IMR-90 (cell line): Measurements from ENCODE around the gene THSD1. TPM values are rescaled to one million over a fixed set of nuclear protein-coding genes. Genes with fewer than 3 reads are reported as not detected.

Experiments used
- ATAC-seq: fragments of 200-7000 bp; cut with Tn5 transposase; 2 replicates; pipeline ENCODE4 v1.9.1; 2020; ENCODE audit warnings: low read depth, mild to moderate bottlenecking, moderate library complexity
- BruUV-seq: library from RNA; stranded (reverse); fragments of 400-500 nt; replicated peaks from 2 replicates; lab custom pipeline; 2021; lab: Mats Ljungman, UMichigan
- CTCF ChIA-PET: fragments of 300-600 bp; formaldehyde crosslinking; extraction: SDS; loops from one replicate; lab custom pipeline; 2021; ENCODE audit warnings: antibody characterized with exemption; lab: Yijun Ruan, JAX
- POLR2A ChIA-PET: fragments of 300-600 bp; sonication (Branson Sonifier 250); formaldehyde crosslinking; loops from one replicate; lab custom pipeline; 2022; ENCODE audit warnings: antibody characterized with exemption; ENCODE audit not compliant: unreplicated experiment; lab: Charles Lee
- DNase-seq: peaks from one replicate; pipeline ENCODE4 v3.0.0; 2013
- H2AFZ ChIP-seq: replicated peaks from 2 replicates; pipeline ENCODE3; 2013; ENCODE audit warnings: low read length, mild to moderate bottlenecking; ENCODE audit not compliant: poor library complexity
- H2AK5ac ChIP-seq: 2 replicates; pipeline ENCODE4 v1.6.1; 2013; ENCODE audit warnings: low read depth, low read length, inconsistent platforms
- H2AK9ac ChIP-seq: replicated peaks from 2 replicates; pipeline ENCODE3; 2013; ENCODE audit warnings: mild to moderate bottlenecking, low read depth, low read length, moderate library complexity; ENCODE audit not compliant: poor library complexity
- H2BK120ac ChIP-seq: 2 replicates; pipeline ENCODE4 v1.6.1; 2013; ENCODE audit warnings: low read depth, low read length, inconsistent platforms
- H2BK15ac ChIP-seq: 3 replicates; pipeline ENCODE4 v1.6.1; 2013; ENCODE audit warnings: low read depth, low read length, inconsistent platforms
- H2BK20ac ChIP-seq: 2 replicates; pipeline ENCODE4 v1.6.1; 2013; ENCODE audit warnings: low read depth, mild to moderate bottlenecking, inconsistent platforms, low read length, moderate library complexity
- H2BK5ac ChIP-seq: 2 replicates; pipeline ENCODE4 v1.6.1; 2013; ENCODE audit warnings: mild to moderate bottlenecking, low read depth, low read length, inconsistent platforms; ENCODE audit not compliant: poor library complexity, severe bottlenecking
- H3K14ac ChIP-seq: replicated peaks from 2 replicates; pipeline ENCODE4 v1.6.1; 2013; ENCODE audit warnings: low read depth, low read length, inconsistent platforms
- H3K18ac ChIP-seq: 2 replicates; pipeline ENCODE4 v1.6.1; 2013; ENCODE audit warnings: low read depth, low read length, control low read depth
- H3K23ac ChIP-seq: 2 replicates; pipeline ENCODE4 v1.6.1; 2013; ENCODE audit warnings: low read depth, low read length, inconsistent platforms
- H3K27ac ChIP-seq: 2 replicates; pipeline ENCODE4 v1.5.1; 2013; ENCODE audit warnings: mild to moderate bottlenecking, control low read depth, low read length; ENCODE audit not compliant: insufficient read depth
- H3K27me3 ChIP-seq: 2 replicates; pipeline ENCODE4 v1.6.1; 2013; ENCODE audit warnings: low read length; ENCODE audit not compliant: control insufficient read depth, insufficient read depth
- H3K36me3 ChIP-seq: 2 replicates; pipeline ENCODE4 v1.6.1; 2013; ENCODE audit warnings: low read length, mixed read lengths; ENCODE audit not compliant: control insufficient read depth, insufficient read depth
- H3K4ac ChIP-seq: 2 replicates; pipeline ENCODE4 v1.6.1; 2013; ENCODE audit warnings: low read depth, low read length, inconsistent platforms
- H3K4me1 ChIP-seq: 2 replicates; pipeline ENCODE4 v1.6.1; 2013; ENCODE audit warnings: low read length, mixed read lengths; ENCODE audit not compliant: control insufficient read depth, insufficient read depth
- H3K4me2 ChIP-seq: 2 replicates; pipeline ENCODE4 v1.6.1; 2013; ENCODE audit warnings: low read depth, mild to moderate bottlenecking, control low read depth, low read length, moderate library complexity
- H3K4me3 ChIP-seq: 2 replicates; pipeline ENCODE4 v1.5.1; 2013; ENCODE audit warnings: low read depth, mild to moderate bottlenecking, control low read depth, low read length, moderate library complexity; ENCODE audit not compliant: insufficient read depth
- H3K56ac ChIP-seq: 2 replicates; pipeline ENCODE4 v1.6.1; 2013; ENCODE audit warnings: low read length, inconsistent platforms; ENCODE audit not compliant: insufficient read depth; ENCODE audit errors: extremely low read depth
- H3K79me1 ChIP-seq, 2 experiments: 2 replicates each; pipeline ENCODE4 v1.6.1; 2013; ENCODE audit warnings: low read length in 2 of 2, inconsistent platforms in 1 of 2, low read depth in 1 of 2
- H3K9ac ChIP-seq: 2 replicates; pipeline ENCODE4 v1.6.1; 2013; ENCODE audit warnings: low read depth, low read length, control low read depth
- H3K9me1 ChIP-seq: 2 replicates; pipeline ENCODE4 v1.6.1; 2013; ENCODE audit warnings: low read length, inconsistent platforms; ENCODE audit not compliant: insufficient read depth
- H3K9me3 ChIP-seq: 2 replicates; pipeline ENCODE4 v1.6.1; 2013; ENCODE audit warnings: low read length; ENCODE audit not compliant: control insufficient read depth, insufficient read depth
- H4K20me1 ChIP-seq: 2 replicates; pipeline ENCODE4 v1.6.1; 2013; ENCODE audit warnings: low read length, inconsistent platforms; ENCODE audit not compliant: insufficient read depth
- H4K5ac ChIP-seq: 2 replicates; pipeline ENCODE4 v1.6.1; 2013; ENCODE audit warnings: mild to moderate bottlenecking, low read depth, low read length, control low read depth
- H4K8ac ChIP-seq, 2 experiments: 2 replicates each; pipeline ENCODE4 v1.6.1; 2013; ENCODE audit warnings: low read depth in 2 of 2, low read length in 2 of 2, control low read depth in 1 of 2, inconsistent platforms in 1 of 2
- H4K91ac ChIP-seq: 2 replicates; pipeline ENCODE4 v1.6.1; 2013; ENCODE audit warnings: low read depth, low read length, inconsistent platforms; ENCODE audit not compliant: insufficient read depth
- BHLHE40 ChIP-seq: fragments of 150-350 bp; IDR thresholded peaks from 2 replicates; pipeline ENCODE4 v1.6.1; 2016; ENCODE audit warnings: mild to moderate bottlenecking, low read depth, low read length
- CEBPB ChIP-seq: IDR thresholded peaks from 2 replicates; pipeline ENCODE4 v1.6.1; 2012; ENCODE audit warnings: low read depth, low read length, improper control_type of control experiment
- CHD1 ChIP-seq: IDR thresholded peaks from 2 replicates; pipeline ENCODE4 v1.6.1; 2012; ENCODE audit warnings: low read depth, low read length, improper control_type of control experiment
- ELK1 ChIP-seq: fragments of 150-350 bp; IDR thresholded peaks from 2 replicates; pipeline ENCODE4 v1.6.1; 2016; ENCODE audit warnings: low read depth, mild to moderate bottlenecking, low read length, moderate library complexity, borderline replicate concordance
- MAFK ChIP-seq: IDR thresholded peaks from 2 replicates; pipeline ENCODE4 v1.6.1; 2012; ENCODE audit warnings: low read depth, low read length, improper control_type of control experiment
- MAZ ChIP-seq: IDR thresholded peaks from 2 replicates; pipeline ENCODE4 v1.6.1; 2012; ENCODE audit warnings: low read depth, mild to moderate bottlenecking, low read length, improper control_type of control experiment, moderate library complexity, borderline replicate concordance
- MXI1 ChIP-seq: IDR thresholded peaks from 2 replicates; pipeline ENCODE4 v1.6.1; 2012; ENCODE audit warnings: low read depth, mild to moderate bottlenecking, low read length, moderate library complexity, borderline replicate concordance
- POLR2A ChIP-seq: IDR thresholded peaks from 2 replicates; pipeline ENCODE4 v1.6.1; 2012; ENCODE audit warnings: mild to moderate bottlenecking, low read depth, low read length
- RAD21 ChIP-seq: IDR thresholded peaks from 2 replicates; pipeline ENCODE4 v1.6.1; 2012; ENCODE audit warnings: low read length, improper control_type of control experiment
- RCOR1 ChIP-seq: IDR thresholded peaks from 2 replicates; pipeline ENCODE4 v1.6.1; 2012; ENCODE audit warnings: mild to moderate bottlenecking, low read length, improper control_type of control experiment; ENCODE audit not compliant: insufficient replicate concordance
- RFX5 ChIP-seq: IDR thresholded peaks from 2 replicates; pipeline ENCODE4 v1.8.0; 2012; ENCODE audit warnings: low read depth, mild to moderate bottlenecking, low read length, moderate library complexity
- SMC3 ChIP-seq: fragments of 150-350 bp; IDR thresholded peaks from 2 replicates; pipeline ENCODE4 v1.6.1; 2016; ENCODE audit warnings: low read depth, mild to moderate bottlenecking, antibody characterized with exemption, low read length, moderate library complexity
- WGBS, 2 experiments: methylation state at CpG; one replicate each; pipeline versions ENCODE4 v1.1.5 to v1.1.7; 2013; ENCODE audit warnings: missing lambda C conversion rate in 2 of 2; ENCODE audit not compliant: insufficient read length in 1 of 2; ENCODE audit errors: extremely low coverage in 2 of 2; 5-methylcytosine and 5-hydroxymethylcytosine counted together
- dilution Hi-C: fragments of 300-500 bp; cut with HindIII; formaldehyde crosslinking; loops from one replicate; pipeline ENCODE4 v1.14.3; 2018; ENCODE audit warnings: low sequenced_read_pairs; ENCODE audit not compliant: unreplicated experiment
- in situ Hi-C: fragments of 300-500 bp; cut with MboI; formaldehyde crosslinking; loops from 3 replicates; pipeline ENCODE4 v1.14.3; 2019; ENCODE audit warnings: low sequenced_read_pairs, inconsistent platforms, mixed read lengths
- intact Hi-C: fragments of 100-400 bp; cut with micrococcal nuclease; formaldehyde crosslinking; loops from 2 replicates; pipeline ENCODE4 v1.10.0; 2022
- polyA plus RNA-seq, 3 experiments: library from polyadenylated mRNA; depleted of rRNA; stranded (reverse); fragments of >200 nt; gene quantifications; 2 replicates each; pipeline ENCODE4 v1.2.3, GENCODE V29; 2012; ENCODE audit warnings: low replicate concordance in 1 of 3
- total RNA-seq: library from RNA; depleted of rRNA; stranded (reverse); fragments of >200 nt; gene quantifications from 2 replicates; pipeline ENCODE4 v1.2.3, GENCODE V29; 2012
- TF ChIP-seq, protein P1 (sequence below): conservative IDR thresholded peaks from 2 replicates; pipeline ENCODE4 v1.5.1; 2012; ENCODE audit warnings: mild to moderate bottlenecking, low read depth, low read length, improper control_type of control experiment
- TF ChIP-seq, protein P2 (sequence below): fragments of 150-350 bp; IDR thresholded peaks from 2 replicates; pipeline ENCODE4 v1.6.1; 2017; ENCODE audit warnings: mild to moderate bottlenecking, antibody characterized with exemption, low read length, low read depth

The THSD1 gene
- total and polyA plus RNA-seq, 2 of the 4 experiments (the other 2 are of a cell fraction), result 12.1 to 19.0 TPM

DNA sequence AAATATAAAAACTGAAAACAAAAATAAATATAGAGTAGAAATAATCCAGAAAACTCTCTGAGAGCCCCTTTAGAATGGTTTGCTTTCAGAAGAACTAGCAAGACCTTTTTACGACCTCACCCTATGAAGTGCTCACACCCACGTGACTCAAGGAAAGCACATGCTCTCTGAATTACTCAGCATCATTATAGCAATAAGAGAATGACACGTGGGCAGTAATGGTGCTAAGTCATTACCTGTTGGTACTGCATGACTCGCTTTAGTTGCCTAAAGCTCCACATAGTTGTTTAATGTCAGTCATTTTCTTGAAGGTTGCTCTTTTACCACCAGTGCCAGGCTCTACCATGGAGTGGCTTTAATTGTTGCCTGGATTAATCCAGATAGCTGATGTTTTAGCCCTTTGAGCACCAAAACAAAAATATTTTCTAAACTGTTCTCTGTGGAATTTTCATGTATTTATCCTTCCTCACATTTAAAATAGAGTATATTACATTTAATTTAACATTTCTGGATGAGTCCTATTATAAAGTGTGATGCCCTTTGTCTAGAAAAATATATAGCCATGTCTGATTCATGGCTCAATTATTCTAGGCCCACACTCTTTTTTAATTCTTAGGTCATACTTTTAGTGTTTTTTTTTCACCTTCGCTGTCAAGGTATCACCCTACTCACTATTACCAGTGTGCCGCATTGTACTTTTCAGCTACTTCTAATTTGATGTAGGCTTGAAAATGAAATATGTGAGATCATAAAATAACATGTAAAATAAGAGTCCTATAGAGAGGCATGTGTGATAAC lies 56.8 kb downstream of the THSD1 start:
- Histone ChIP-seq H3K79me1 (no peaks in the 10 kb centered on the region), H3K36me3 (no peaks in the 10 kb centered on the region), H4K5ac (no peak overlapping the region; the same call in 1 of the 2 replicates), H2BK20ac (peak overlapping the region; percentile 45; the same call in 1 of the 2 replicates), H2BK15ac (no peak overlapping the region), H3K27ac (no peak overlapping the region), H3K9ac (no peak overlapping the region), H4K91ac (0 out of 2 replicates have a peak overlapping the region, but pooled peaks have one; percentile 64), H2AFZ (no peak overlapping the region), H3K9me1 (peaks cover 3% of the 10 kb centered on the region; the same call in 1 of the 2 replicates), H3K4ac (peak overlapping the region; percentile 66; the same call in 1 of the 2 replicates), H3K9me3 (no peaks in the 10 kb centered on the region), H2AK5ac (no peak overlapping the region), H3K4me2 (no peak overlapping the region), H4K20me1 (no peaks in the 10 kb centered on the region), H3K23ac (no peak overlapping the region), H3K14ac (0 out of 2 replicates have a peak overlapping the region, but pooled peaks have one; percentile 49), H3K27me3 (no peaks in the 10 kb centered on the region), H2BK5ac (peak overlapping the region; percentile 85), H3K4me3 (no peak overlapping the region), H4K8ac (peak overlapping the region in 1 of 2 experiments; percentile 58; a peak in 1 of 4 replicates), H2BK120ac (peak overlapping the region; percentile 85), H3K18ac (peak overlapping the region; percentile 29; the same call in 1 of the 2 replicates), H2AK9ac (no peak overlapping the region), H3K56ac (no peak overlapping the region), H3K4me1 (peaks cover 2% of the 10 kb centered on the region)
- no TSS peak for BruUV-seq
- ATAC-seq (no peak), DNase-seq (peak; percentile 85)
- dilution Hi-C loops (no loop called here), intact Hi-C loops (loop anchor here (5.0 kb wide), 2 partner anchors 68 to 103 kb away; partner anchors contain the start of gene VPS36), in situ Hi-C loops (no loop called here)
- CTCF ChIA-PET, result no interaction called here
- POLR2A ChIA-PET, result no interaction called here
- no CpG with 5 or more reads among the region's 6 CpGs for WGBS, 2 experiments
- TF ChIP-seq CHD1, result no peak
- TF ChIP-seq, protein P1, sequence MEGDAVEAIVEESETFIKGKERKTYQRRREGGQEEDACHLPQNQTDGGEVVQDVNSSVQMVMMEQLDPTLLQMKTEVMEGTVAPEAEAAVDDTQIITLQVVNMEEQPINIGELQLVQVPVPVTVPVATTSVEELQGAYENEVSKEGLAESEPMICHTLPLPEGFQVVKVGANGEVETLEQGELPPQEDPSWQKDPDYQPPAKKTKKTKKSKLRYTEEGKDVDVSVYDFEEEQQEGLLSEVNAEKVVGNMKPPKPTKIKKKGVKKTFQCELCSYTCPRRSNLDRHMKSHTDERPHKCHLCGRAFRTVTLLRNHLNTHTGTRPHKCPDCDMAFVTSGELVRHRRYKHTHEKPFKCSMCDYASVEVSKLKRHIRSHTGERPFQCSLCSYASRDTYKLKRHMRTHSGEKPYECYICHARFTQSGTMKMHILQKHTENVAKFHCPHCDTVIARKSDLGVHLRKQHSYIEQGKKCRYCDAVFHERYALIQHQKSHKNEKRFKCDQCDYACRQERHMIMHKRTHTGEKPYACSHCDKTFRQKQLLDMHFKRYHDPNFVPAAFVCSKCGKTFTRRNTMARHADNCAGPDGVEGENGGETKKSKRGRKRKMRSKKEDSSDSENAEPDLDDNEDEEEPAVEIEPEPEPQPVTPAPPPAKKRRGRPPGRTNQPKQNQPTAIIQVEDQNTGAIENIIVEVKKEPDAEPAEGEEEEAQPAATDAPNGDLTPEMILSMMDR, result no peak
- peak; percentile 21; the same call in 1 of the 2 replicates for TF ChIP-seq CEBPB
- TF ChIP-seq RAD21, result no peak
- 0 out of 2 replicates have a peak, but pooled peaks have one; percentile 14 for TF ChIP-seq MAFK
- TF ChIP-seq RCOR1, result no peak
- TF ChIP-seq BHLHE40, result peak; percentile 71
- TF ChIP-seq, protein P2, sequence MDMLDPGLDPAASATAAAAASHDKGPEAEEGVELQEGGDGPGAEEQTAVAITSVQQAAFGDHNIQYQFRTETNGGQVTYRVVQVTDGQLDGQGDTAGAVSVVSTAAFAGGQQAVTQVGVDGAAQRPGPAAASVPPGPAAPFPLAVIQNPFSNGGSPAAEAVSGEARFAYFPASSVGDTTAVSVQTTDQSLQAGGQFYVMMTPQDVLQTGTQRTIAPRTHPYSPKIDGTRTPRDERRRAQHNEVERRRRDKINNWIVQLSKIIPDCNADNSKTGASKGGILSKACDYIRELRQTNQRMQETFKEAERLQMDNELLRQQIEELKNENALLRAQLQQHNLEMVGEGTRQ, result peak; percentile 92
- TF ChIP-seq MXI1, result no peak
- no peak for TF ChIP-seq POLR2A
- TF ChIP-seq SMC3, result no peak
- TF ChIP-seq MAZ, result no peak
- no peak for TF ChIP-seq RFX5
- no peak for TF ChIP-seq ELK1
